Germinal center (tissue), 1 donor: ENCODE measurements around the gene ELFN1.
"Not testable (repeated sequence)": the region's sequence is repeated elsewhere in the genome, so short reads cannot be mapped to it uniquely, and the experiment has no call there.

Source experiments
- DNase-seq: peaks from one replicate; pipeline ENCODE4 v3.0.0; 2012; ENCODE audit warnings: mixed read lengths, low spot score

ELFN1 gene

GRCh38 chr7:1757601-1758000 lies 87.5 kb downstream of the ELFN1 start:
- no peak for DNase-seq

DNA sequence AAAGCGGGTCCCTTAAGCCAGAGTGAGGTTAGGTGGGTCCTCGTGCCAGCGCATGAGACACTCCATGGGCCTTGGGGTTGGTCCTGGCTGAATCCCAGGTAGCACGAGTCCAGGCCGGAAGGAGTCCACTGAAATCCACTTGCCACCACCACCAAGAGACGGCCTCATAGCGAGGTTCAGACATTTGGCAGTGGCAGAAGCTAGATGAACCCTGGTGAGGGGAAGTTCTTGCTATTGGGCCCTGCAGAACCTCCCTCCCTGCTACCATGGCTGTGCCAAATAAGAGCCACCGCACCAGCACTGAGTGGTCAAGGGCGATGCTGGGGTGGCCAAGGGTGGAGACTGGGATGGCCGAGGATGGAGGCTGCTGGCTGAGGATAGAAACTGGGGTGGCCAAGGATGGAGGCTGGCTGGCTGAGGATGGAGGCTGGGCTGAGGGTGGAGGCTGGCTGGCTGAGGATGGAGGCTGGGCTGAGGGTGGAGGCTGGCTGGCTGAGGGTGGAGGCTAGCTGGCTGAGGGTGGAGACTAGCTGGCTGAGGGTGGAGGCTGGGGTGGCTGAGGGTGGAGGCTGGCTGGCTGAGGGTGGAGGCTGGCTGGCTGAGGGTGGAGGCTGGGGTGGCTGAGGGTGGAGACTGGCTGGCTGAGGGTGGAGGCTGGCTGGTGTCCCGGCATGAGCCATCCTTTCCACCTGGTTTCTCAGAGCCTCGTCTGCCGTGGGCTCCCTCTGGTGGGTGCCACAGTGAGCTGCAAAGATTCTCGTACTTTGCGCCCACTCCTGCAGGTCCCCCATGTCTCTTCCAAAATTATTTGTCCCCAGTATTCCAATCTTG lies 88.2 kb downstream of the ELFN1 start:
- DNase-seq: no peak

- DNase-seq: no peak
These were observed 88.9 kb downstream of the ELFN1 start for GRCh38 chr7:1758859-1759521.

GRCh38 chr7:1761097-1761496 lies 91.0 kb downstream of the ELFN1 start:
- DNase-seq: no peak

- DNase-seq: no peak
These were observed 91.7 kb downstream of the ELFN1 start for GRCh38 chr7:1761774-1762173.

DNA sequence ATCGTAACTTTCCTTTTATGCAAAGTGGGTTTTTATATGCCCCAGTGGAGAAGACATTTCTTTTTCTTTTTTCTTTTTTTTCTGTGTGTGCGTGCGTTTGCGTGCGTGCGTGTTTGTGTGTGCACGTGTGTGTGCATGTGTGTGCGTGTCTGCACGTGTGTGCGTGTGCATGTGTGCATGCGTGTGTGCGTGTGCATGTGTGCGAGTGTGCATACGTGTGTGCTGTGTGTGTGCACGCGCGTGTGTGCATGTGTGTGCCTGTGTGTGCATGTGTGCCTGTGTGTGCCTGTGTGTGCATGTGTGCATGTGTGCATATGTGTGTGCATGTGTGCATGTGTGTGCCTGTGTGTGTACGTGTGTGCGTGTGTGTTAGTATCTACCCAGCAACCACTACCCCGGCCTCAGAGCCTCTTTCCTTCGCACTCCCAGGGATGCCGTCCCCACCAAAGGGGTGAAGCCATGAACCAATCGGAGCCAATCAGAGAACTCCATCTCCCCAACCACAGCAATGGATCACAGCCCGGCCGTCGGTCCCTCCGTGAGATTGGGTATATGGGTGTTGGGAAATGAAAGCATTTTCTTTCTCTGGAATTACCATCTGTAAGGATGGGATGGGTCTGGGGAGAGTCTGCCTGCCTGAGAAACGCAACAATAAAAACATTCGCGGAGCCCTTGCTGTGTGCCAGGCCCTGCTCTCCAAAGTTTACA lies 92.3 kb downstream of the ELFN1 start:
- DNase-seq: no peak

GRCh38 chr7:1763033-1763432 lies 93.0 kb downstream of the ELFN1 start:
- DNase-seq: no peak

GRCh38 chr7:1763911-1764310 lies 93.8 kb downstream of the ELFN1 start:
- not testable (repeated sequence) for DNase-seq

- no peak for DNase-seq
These were observed 95.3 kb downstream of the ELFN1 start for GRCh38 chr7:1765336-1765735.

DNA sequence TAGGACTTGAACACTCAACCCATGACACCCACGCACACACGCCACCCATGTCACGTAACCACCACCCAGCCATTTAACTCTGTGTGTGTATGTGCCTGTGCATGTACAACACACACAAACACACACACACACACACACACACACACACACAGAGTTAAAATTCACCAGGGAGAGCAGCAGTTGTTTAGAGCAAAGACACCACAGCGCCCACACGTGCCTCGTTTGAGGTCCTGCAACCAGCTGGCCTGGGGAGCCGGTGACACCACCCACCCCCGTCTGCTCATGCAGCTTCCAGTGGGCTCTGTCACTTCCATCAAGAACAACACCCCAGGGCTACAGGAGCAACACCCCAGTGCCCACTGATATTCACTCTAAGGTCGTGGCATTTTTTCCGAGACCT lies 97.4 kb downstream of the ELFN1 start:
- no peak for DNase-seq

GRCh38 chr7:1768832-1769231 lies 98.8 kb downstream of the ELFN1 start:
- no peak for DNase-seq

DNA sequence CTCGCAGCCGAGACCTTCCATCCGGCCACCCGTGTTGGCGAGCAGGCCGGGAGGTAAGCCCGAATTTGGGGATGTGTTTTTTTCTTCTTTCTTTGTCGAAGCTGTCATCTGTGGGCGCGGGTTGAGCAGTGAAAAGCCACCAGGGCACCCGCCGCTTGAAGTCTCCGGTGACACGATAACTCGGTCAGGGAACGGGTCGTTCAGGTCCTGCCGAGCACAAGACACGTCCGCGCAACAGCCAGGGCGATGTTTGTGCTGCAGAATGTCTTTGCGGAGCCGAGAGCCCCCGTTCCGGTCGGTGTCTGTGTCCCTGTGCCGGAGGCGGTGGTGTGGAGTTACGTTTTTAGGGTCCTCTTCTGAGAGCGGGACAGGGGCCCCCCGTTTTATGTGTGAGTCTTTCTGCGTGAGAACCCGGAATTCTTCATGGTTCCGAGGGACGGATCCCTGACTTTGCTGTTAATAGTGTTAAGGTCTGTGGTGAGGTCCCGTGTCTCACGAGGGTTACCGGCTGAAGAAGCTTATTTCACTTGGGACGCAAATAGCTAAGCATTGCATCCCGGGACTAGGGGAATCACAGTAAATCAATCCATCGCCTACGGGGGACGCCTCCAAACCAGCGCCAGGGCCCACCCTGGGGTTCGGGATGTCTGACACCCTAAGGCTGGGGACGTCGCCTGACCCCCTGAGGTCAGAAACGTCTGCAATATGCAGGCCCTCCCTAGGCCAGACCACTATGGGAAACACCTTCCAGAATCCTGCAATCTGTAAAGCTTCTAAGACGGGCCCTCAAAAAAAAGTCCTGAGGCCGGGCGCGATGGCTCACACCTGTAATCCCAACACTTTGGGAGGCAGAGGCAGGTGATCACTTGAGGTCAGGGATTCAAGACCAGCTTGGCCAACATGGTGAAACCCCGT lies 99.5 kb downstream of the ELFN1 start:
- DNase-seq: no peak

GRCh38 chr7:1770331-1770730 lies 100.3 kb downstream of the ELFN1 start:
- no peak for DNase-seq

GRCh38 chr7:1775389-1775788 lies 105.3 kb downstream of the ELFN1 start:
- DNase-seq: no peak

DNA sequence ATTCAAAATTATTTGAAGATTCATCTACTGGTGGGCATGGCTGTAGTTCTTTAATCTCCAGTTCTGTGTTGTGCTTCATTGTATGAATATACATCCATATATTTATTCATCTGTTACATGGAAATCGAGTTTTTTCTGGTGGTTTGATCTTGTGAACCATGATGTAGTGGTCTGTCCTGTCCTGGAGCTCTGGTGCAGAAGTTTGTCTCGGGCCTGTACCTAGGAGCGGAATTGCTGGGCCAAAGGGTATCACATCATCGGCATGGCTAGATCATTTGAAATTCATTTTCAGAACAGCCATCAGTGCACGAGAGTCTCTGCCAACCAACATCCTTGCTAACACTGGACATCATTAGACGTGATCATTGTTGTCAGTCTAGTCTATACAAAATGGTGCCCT lies 107.0 kb downstream of the ELFN1 start:
- DNase-seq: no peak

- no peak for DNase-seq
These were observed 109.4 kb downstream of the ELFN1 start for GRCh38 chr7:1779445-1779844.

GRCh38 chr7:1781369-1781768 lies 111.3 kb downstream of the ELFN1 start:
- DNase-seq: no peak

DNA sequence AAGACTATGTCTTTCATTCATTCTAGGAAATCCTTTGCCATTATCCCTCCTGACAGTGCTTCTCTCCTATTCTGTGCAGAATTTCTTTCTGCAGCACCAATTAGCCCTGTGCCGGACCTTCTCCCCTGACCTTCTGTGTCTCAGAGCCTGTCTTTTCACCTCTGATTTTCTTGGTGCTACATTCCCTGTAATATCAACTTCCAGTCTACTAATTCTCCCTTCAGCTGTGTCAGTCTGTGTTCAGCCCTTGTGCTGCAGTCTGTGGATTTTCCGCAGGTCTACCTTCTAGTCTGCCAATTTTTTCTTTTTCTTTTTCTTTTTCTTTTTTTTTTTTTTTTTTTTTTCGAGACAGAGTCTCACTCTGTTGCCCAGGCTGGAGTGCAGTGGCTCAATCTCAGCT lies 115.8 kb downstream of the ELFN1 start:
- no peak for DNase-seq

- DNase-seq: no peak
These were observed 117.2 kb downstream of the ELFN1 start for GRCh38 chr7:1787241-1787640.

GRCh38 chr7:1787681-1788235 lies 117.7 kb downstream of the ELFN1 start:
- DNase-seq: no peak

GRCh38 chr7:1794888-1795542 lies 124.9 kb downstream of the ELFN1 start:
- no peak for DNase-seq
